ENCODE results near the gene LHFPL2.

Gene LHFPL2

GRCh38 chr5:78547731-78548615 lies 100.6 kb downstream of the LHFPL2 start:
- in situ Hi-C loops (cut with MboI; ENCODE audit: low sequenced_read_pairs, unreplicated experiment) = no loop called here
- TF ChIP-seq CTCF (IDR thresholded peaks at IDR 0.05; ENCODE audit: borderline replicate concordance, control extremely low read depth, extremely low read depth, insufficient read depth, missing control alignments) = no peak
- DNase-seq (ENCODE audit: low spot score) = no peak

DNA sequence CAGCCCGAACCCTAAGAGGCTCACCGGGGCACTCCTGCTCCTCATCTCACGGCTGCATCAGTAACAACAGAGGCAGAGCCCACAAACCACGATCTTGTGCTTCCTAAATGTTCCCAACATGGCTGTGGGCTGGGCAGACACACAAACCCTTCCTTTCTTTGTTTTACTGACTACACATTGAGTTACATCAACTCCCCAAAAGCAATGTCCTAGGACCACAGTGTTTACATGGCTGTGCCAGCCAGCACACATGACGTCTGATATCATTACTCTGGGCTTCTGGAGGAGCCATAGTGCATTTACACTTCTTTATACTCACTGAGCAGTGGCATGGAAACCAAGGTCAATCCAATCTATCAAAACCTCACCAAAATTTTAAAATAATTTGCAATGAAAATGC lies 101.4 kb downstream of the LHFPL2 start:
- no peak for DNase-seq (ENCODE audit: low spot score)
- no peak for TF ChIP-seq CTCF (IDR thresholded peaks at IDR 0.05; ENCODE audit: borderline replicate concordance, control extremely low read depth, extremely low read depth, insufficient read depth, missing control alignments)
- in situ Hi-C loops (cut with MboI; ENCODE audit: low sequenced_read_pairs, unreplicated experiment) = no loop called here

- no peak for TF ChIP-seq CTCF (IDR thresholded peaks at IDR 0.05; ENCODE audit: borderline replicate concordance, control extremely low read depth, extremely low read depth, insufficient read depth, missing control alignments)
- in situ Hi-C loops (cut with MboI; ENCODE audit: low sequenced_read_pairs, unreplicated experiment) = no loop called here
- no peak for DNase-seq (ENCODE audit: low spot score)
Measured at GRCh38 chr5:78546276-78546996, 102.1 kb downstream of the LHFPL2 start.

GRCh38 chr5:78545406-78545805 lies 103.2 kb downstream of the LHFPL2 start:
- in situ Hi-C loops (cut with MboI; ENCODE audit: low sequenced_read_pairs, unreplicated experiment) = no loop called here
- DNase-seq (ENCODE audit: low spot score) = no peak
- TF ChIP-seq CTCF (IDR thresholded peaks at IDR 0.05; ENCODE audit: borderline replicate concordance, control extremely low read depth, extremely low read depth, insufficient read depth, missing control alignments) = no peak

DNA sequence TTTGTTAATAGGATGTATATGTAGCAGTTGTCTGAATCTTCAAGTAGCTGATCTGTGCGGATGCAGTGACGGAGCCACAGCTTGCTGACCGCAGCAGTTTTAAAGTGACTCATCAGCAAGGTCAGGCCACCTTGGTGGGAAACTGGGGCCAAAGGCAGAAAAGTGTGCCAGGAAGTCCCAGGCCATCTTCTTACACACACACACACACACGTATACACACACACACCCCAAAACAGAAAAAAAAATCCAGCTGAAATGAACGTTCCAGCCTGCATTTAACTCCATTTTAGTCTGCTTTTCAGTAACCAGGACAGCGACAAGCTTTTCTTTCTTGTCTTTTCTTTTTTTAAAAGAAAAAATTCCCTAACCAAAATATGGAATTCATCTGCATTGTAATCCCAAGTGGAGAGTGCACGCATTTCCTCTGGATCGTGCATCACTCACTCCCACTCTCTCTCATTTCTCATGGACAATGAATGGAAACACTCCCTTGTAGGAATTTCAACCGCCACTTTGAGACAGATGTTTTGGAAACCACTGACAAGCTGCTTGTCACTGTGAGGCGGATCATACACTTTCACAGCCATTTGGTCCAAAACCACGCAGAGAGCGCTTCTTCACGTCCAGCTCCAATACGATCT lies 103.9 kb downstream of the LHFPL2 start:
- TF ChIP-seq CTCF (IDR thresholded peaks at IDR 0.05; ENCODE audit: borderline replicate concordance, control extremely low read depth, extremely low read depth, insufficient read depth, missing control alignments) = no peak
- in situ Hi-C loops (cut with MboI; ENCODE audit: low sequenced_read_pairs, unreplicated experiment) = no loop called here
- DNase-seq (ENCODE audit: low spot score) = no peak

GRCh38 chr5:78543916-78544315 lies 104.7 kb downstream of the LHFPL2 start:
- TF ChIP-seq CTCF (IDR thresholded peaks at IDR 0.05; ENCODE audit: borderline replicate concordance, control extremely low read depth, extremely low read depth, insufficient read depth, missing control alignments) = no peak
- in situ Hi-C loops (cut with MboI; ENCODE audit: low sequenced_read_pairs, unreplicated experiment) = no loop called here
- DNase-seq (ENCODE audit: low spot score) = no peak
